Memory B cell (primary cell): ENCODE data around the gene SWAP70.

Experiments
- ATAC-seq: fragments of 150-1000 bp; cut with Tn5 transposase; 2 replicates; pipeline ENCODE4 v1.10.0; 2021; ENCODE audit warnings: low read depth, mild to moderate bottlenecking, moderate library complexity
- DNase-seq, 2 donors: peaks; one replicate each; pipeline ENCODE4 v3.0.0; 2022; ENCODE audit warnings: low spot score in 2 of 2
- H3K27ac Mint-ChIP-seq: one replicate; pipeline ENCODE4 v1.8.0; 2022; ENCODE audit warnings: mild to moderate bottlenecking, moderate library complexity, mixed read lengths
- H3K27me3 Mint-ChIP-seq: one replicate; pipeline ENCODE4 v1.8.0; 2022; ENCODE audit warnings: mixed read lengths
- H3K36me3 Mint-ChIP-seq: one replicate; pipeline ENCODE4 v1.8.0; 2022; ENCODE audit warnings: mild to moderate bottlenecking, mixed read lengths
- H3K4me1 Mint-ChIP-seq: one replicate; pipeline ENCODE4 v1.8.0; 2022; ENCODE audit warnings: mixed read lengths
- H3K4me3 Mint-ChIP-seq: one replicate; pipeline ENCODE4 v1.8.0; 2022; ENCODE audit warnings: mild to moderate bottlenecking, moderate library complexity, mixed read lengths
- H3K9me3 Mint-ChIP-seq: one replicate; pipeline ENCODE4 v1.8.0; 2022; ENCODE audit warnings: mixed read lengths

Gene SWAP70

DNA sequence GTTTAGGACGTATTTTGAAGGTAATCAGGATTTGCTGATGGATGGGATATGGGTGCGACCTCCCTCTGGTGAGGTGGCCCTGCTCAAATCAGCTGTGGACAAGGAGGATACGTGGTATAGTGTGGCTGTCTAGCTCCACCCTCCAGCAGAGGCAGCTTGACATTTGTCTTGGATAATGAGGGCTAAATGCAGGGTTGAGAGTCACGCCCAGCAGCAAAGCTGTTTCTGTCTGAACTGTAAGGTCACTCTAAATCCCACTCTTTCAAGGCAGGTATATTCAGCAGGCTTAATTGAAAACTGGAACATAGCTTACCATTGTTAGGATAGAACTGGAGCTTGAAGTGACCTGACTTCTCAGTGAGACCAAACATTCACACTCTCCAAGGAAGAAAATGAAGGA lies 98.7 kb downstream of the SWAP70 start:
- DNase-seq (no peak), ATAC-seq (no peak)
- H3K36me3 Mint-ChIP-seq, result peaks cover 6% of the 10 kb centered on the region
- H3K4me3 Mint-ChIP-seq, result no peak overlapping the region
- no peaks in the 10 kb centered on the region for H3K27me3 Mint-ChIP-seq
- peaks cover 51% of the 10 kb centered on the region for H3K4me1 Mint-ChIP-seq
- no peak overlapping the region for H3K27ac Mint-ChIP-seq
- H3K9me3 Mint-ChIP-seq, result no peaks in the 10 kb centered on the region

DNA sequence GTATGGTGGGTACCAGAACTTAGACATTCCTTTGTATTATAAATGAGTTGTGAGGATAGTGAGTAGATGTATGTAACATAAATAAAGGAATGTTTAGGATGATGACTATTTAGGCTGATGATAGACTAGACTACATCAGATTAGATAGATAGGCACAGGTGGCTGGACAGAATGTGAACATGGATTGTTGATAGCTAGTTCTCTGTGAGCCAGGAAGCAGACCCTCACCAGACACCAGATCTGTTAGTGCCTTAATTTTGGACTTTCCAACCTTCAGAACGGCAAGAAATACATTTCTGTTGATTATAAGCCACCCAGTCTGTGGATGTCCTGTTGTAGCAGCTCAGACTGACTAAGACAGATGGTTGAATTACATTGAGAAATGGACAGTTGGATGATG lies 99.4 kb downstream of the SWAP70 start:
- Mint-ChIP-seq H3K27ac (no peak overlapping the region), H3K9me3 (no peaks in the 10 kb centered on the region), H3K4me3 (no peak overlapping the region), H3K27me3 (no peaks in the 10 kb centered on the region), H3K4me1 (peaks cover 47% of the 10 kb centered on the region), H3K36me3 (peaks cover 6% of the 10 kb centered on the region)
- no peak for DNase-seq
- no peak for ATAC-seq

DNA sequence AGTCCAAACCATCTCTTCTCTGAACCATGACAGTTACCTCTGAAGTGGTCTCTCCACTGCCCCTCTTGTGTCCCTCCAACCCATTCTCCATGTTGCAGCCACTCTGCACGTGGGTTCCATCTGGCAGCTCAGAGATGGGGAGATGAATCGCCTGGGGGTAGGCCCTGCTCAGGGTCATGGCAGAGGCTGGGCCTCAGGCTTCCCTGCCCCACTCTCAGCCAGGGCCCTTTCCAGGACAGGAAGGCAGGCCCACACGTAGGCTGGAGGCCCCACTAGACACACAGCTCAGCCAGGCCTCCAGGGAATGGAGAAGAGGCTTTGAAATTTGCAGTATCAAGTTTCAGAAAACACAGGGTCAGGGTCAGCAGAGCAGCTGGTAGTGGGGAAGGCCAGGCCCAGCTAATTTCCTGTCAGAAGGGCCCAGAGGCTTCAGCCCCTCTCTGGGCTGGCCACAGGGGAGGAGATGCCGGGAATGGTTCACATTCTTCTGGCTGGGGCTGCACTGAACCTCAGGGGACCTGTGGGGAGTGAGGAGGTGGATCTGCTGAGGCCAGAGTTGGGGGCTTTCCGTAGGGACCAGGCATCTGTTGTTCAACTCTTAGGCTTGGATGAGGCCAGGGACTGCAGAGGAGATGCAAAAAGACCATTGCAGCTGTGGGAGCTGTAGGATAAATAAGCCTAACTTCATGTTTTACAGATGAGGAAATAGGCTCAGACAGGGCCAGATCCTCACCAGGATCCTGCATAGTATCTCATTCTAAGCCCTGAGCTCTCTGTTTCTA lies 101.6 kb downstream of the SWAP70 start:
- no peak for ATAC-seq
- Mint-ChIP-seq H3K36me3 (peaks cover 13% of the 10 kb centered on the region), H3K4me3 (no peak overlapping the region), H3K9me3 (no peaks in the 10 kb centered on the region), H3K27me3 (no peaks in the 10 kb centered on the region), H3K27ac (no peak overlapping the region), H3K4me1 (peaks cover 44% of the 10 kb centered on the region)
- DNase-seq, result no peak

DNA sequence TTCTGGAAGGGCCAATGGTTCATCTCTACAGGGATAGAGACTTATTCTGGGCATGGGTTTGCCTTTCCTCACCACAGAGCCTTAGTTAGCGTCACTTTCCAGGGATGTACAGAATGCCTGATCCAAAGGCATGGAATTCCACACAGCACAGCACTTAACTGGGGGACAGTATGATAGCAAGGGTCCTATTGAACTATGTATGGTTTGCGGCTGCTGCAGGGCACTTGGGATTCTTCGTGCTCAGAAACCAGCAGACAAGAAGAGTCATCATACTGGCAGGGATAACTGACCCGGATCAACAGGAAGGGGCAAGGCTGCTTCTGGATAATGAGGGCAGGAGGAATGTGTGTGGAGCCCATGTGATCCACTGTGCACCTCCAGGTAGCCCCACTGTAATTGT lies 105.7 kb downstream of the SWAP70 start:
- DNase-seq, result no peak
- Mint-ChIP-seq H3K36me3 (peaks cover 13% of the 10 kb centered on the region), H3K9me3 (no peaks in the 10 kb centered on the region), H3K4me3 (no peak overlapping the region), H3K4me1 (peaks cover 30% of the 10 kb centered on the region), H3K27me3 (no peaks in the 10 kb centered on the region), H3K27ac (no peak overlapping the region)
- ATAC-seq, result no peak

DNA sequence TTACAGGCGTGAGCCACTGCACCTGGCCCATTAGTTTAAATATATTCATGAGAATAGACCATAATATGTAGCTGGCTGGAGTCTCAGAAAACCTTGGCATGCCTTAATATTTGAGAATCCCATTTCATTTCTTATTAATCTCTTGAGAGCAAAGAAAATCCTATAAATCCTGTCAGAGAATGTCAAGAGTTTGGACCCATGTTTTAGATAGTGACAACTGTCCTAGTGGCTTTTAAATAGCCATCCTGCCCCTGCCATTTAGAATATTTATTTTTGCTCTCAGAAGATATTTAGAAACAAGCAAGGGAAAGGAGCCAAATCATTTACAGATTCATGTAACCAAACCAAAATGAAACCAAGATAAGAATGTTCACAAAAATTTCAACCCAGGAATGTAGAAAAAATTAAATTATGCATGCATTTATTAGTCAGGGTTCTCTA lies 107.2 kb downstream of the SWAP70 start:
- DNase-seq, result no peak
- H3K4me3 Mint-ChIP-seq, result no peak overlapping the region

DNA sequence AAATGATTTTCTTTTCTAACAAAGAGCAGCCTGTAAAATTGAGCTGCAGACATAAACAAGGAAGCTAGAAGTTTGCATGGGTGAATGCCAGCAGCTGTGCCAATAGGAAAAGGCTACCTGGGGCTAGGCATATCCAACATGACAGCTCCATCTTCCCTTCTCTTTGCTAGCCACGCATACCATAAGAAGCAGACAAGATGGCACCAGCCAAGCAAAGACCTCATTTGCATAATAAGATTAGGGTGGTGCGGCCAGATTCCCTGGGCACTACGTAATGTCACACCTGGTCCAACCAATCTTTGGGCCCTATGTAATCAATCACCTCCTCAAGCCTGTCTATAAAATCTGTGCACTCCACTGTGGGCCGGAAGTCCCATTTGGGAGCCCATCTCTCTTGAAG lies 108.3 kb downstream of the SWAP70 start:
- H3K27ac Mint-ChIP-seq, result no peak overlapping the region
- no peak overlapping the region for H3K4me3 Mint-ChIP-seq
- DNase-seq (no peak), ATAC-seq (no peak)
- H3K27me3 Mint-ChIP-seq, result no peaks in the 10 kb centered on the region
- H3K9me3 Mint-ChIP-seq, result no peaks in the 10 kb centered on the region
- H3K36me3 Mint-ChIP-seq, result peaks cover 14% of the 10 kb centered on the region
- H3K4me1 Mint-ChIP-seq, result peaks cover 15% of the 10 kb centered on the region

More for the DNA sequence above, 107.2 kb downstream of the SWAP70 start:
- ATAC-seq, result no peak
- Mint-ChIP-seq H3K27ac (no peak overlapping the region), H3K4me1 (peaks cover 21% of the 10 kb centered on the region), H3K27me3 (no peaks in the 10 kb centered on the region), H3K9me3 (no peaks in the 10 kb centered on the region), H3K36me3 (peaks cover 14% of the 10 kb centered on the region)

DNA sequence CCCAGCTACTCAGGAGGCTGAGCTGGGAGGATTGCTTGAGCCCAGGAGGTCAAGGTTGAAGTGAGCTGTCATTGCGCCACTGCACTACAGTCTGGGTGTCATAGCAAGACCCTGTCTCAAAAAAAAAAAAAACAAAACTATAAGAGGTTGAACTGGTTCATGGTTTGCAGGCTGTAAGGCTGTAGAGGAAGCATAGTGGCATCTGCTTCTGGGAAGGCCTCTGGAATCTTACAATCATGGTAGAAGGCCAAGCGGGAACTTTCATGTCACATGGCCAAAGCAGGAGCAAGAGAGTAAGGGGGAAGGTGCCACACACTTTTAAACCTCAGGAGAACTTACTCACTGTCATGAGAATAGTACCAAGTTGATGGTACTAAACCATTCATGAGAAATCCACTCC lies 109.6 kb downstream of the SWAP70 start:
- H3K4me3 Mint-ChIP-seq, result no peak overlapping the region
- H3K27ac Mint-ChIP-seq, result no peak overlapping the region
- H3K36me3 Mint-ChIP-seq, result peaks cover 13% of the 10 kb centered on the region
- DNase-seq (no peak), ATAC-seq (no peak)
- H3K9me3 Mint-ChIP-seq, result no peaks in the 10 kb centered on the region
- peaks cover 14% of the 10 kb centered on the region for H3K4me1 Mint-ChIP-seq
- H3K27me3 Mint-ChIP-seq, result no peaks in the 10 kb centered on the region

DNA sequence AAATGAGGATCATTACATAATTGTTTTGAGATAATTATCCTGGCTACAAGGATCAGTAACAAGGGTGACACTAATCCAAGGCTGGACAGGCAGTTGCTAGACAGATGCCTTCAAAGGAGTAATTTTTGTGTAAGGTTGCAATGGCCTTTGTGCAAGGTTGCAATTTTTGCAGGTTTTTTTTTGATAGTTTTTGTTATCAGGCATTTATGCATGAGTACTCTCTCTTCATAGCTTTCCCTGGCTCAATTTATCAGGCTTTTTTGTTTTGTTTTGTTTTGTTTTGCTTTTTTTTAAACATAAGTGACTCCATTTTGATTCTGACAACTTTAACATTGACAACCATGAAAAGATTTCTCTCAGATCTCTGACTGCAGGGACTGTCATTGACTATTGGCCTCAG lies 110.2 kb downstream of the SWAP70 start:
- Mint-ChIP-seq H3K9me3 (no peaks in the 10 kb centered on the region), H3K4me1 (peaks cover 12% of the 10 kb centered on the region), H3K36me3 (peaks cover 12% of the 10 kb centered on the region), H3K27ac (no peak overlapping the region), H3K4me3 (no peak overlapping the region), H3K27me3 (no peaks in the 10 kb centered on the region)
- no peak for DNase-seq
- ATAC-seq, result no peak

DNA sequence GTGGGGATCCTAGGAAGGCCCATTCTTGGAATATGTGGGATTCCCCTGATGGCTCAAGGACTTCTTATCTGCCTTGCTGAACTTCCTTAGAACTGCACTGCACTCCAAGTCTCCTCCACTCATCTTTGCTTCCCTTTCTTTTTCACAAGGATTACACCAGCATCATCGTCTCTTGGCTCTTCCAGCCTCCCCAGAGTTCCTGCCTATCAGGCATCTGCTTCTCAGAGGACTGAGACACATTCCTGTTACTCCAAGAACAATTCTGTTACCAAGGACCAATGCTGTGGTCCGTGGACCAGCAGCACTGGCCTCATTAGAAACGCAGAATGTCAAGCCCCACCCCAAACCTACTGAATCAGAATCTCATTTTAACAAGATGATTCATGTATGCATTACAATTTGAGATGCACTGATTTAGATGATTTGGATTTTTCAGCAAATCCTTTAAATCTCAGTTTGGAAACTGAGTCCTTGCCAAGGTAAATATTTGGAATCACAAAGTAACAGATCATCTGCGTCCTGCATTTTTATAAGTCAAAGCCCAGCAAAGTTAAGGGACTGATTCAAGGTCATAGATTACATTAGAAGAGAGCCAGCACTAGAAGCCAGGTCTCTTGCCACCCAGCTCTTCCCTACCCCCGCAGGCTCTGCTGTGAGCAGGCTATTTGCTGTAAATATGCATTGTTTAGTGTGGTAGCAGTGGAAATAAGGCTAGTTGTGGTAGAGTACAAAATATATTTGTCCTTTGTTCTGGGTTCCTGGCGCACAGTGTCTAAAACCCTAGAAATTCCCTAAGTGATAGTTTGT lies 110.9 kb downstream of the SWAP70 start:
- Mint-ChIP-seq H3K4me1 (peaks cover 9% of the 10 kb centered on the region), H3K36me3 (peaks cover 12% of the 10 kb centered on the region), H3K9me3 (no peaks in the 10 kb centered on the region), H3K27ac (no peak overlapping the region), H3K4me3 (no peak overlapping the region), H3K27me3 (no peaks in the 10 kb centered on the region)
- DNase-seq (no peak), ATAC-seq (no peak)

DNA sequence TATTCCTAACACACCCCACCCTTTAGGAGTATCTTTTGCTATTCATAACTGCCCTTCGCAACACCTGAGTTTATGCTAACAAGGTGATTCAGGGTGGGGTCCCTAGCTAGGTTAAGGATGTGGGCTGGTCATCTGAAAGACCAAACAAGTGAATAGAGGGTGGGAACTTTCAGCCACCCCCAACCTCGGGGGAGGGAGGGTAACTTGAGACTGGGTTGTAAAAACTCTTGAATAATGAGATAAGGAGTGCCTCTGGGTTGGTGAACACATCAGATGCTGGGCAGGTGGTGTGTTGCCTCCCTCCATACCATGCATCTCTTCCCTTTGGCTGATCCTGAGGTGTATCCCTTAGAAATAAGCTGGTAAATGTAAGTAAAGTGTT lies 111.5 kb downstream of the SWAP70 start:
- Mint-ChIP-seq H3K36me3 (peaks cover 14% of the 10 kb centered on the region), H3K4me3 (no peak overlapping the region), H3K9me3 (no peaks in the 10 kb centered on the region), H3K27me3 (no peaks in the 10 kb centered on the region), H3K27ac (no peak overlapping the region), H3K4me1 (peaks cover 9% of the 10 kb centered on the region)
- ATAC-seq, result no peak
- DNase-seq, result no peak

DNA sequence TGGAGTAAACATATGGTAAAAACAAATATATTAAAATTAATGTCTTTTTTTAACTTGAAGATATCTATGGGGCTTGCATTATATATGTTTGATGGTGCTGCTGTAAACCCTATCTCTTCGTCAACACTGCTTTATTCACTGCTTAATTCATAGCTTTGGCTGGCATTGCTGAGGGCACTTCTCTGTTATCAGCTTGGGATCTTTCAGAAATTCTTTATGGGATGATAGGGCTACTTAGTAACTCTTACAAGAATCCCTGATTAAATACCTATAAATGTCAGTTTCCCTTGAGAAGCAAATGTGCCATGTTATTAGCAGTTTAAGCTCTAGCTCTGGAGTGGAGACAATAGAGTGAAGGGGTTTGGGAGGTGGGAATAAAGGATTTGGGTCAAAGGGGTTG lies 112.3 kb downstream of the SWAP70 start:
- H3K36me3 Mint-ChIP-seq, result peaks cover 17% of the 10 kb centered on the region
- H3K4me1 Mint-ChIP-seq, result peaks cover 6% of the 10 kb centered on the region
- ATAC-seq, result no peak
- no peak overlapping the region for H3K4me3 Mint-ChIP-seq
- no peaks in the 10 kb centered on the region for H3K9me3 Mint-ChIP-seq
- no peak overlapping the region for H3K27ac Mint-ChIP-seq
- no peak for DNase-seq
- no peaks in the 10 kb centered on the region for H3K27me3 Mint-ChIP-seq

DNA sequence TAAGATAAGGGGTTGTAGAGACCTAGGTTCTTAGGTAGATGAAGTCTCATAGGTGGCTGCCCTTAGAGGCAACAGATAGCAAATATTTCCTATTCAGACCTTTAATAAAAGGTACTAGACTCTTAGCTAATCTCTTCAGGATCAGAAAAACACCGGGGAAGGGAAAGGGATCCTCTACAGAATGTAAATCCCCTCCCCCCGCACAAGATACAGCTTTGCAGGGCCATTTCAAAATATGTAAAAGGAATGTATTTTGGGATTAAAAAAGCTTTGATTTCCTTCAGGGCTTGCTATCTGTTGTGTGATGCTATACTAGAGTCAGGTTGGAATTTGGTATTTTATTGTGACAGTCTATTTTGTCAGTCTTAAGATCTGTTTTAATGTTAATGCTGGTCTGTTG lies 113.2 kb downstream of the SWAP70 start:
- ATAC-seq (no peak), DNase-seq (no peak)
- Mint-ChIP-seq H3K9me3 (no peaks in the 10 kb centered on the region), H3K36me3 (peaks cover 15% of the 10 kb centered on the region), H3K27ac (no peak overlapping the region), H3K27me3 (no peaks in the 10 kb centered on the region), H3K4me1 (peaks cover 6% of the 10 kb centered on the region), H3K4me3 (no peak overlapping the region)

DNA sequence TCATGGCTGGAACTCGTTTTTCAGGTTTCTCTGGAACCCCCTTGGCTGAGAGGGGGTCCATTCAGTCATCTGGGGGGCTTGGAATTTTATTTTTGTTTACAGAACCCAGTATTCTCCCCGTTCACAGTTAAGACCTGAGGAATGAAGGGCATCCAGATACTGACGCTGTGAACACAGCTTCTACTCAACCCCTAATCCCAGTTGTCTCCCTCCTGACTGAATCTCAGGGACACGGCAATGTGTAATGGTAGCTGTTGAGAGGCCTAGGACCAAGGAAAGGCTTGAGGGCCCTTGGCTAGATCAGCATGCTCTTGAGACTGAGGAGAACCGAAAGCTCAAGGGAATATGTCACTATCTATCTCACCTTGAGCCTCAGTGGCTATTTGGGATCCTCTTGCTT lies 113.6 kb downstream of the SWAP70 start:
- H3K4me3 Mint-ChIP-seq, result no peak overlapping the region
- no peaks in the 10 kb centered on the region for H3K9me3 Mint-ChIP-seq
- DNase-seq, result no peak
- peaks cover 15% of the 10 kb centered on the region for H3K36me3 Mint-ChIP-seq
- no peak overlapping the region for H3K27ac Mint-ChIP-seq
- H3K27me3 Mint-ChIP-seq, result no peaks in the 10 kb centered on the region
- peaks cover 6% of the 10 kb centered on the region for H3K4me1 Mint-ChIP-seq
- ATAC-seq, result no peak

DNA sequence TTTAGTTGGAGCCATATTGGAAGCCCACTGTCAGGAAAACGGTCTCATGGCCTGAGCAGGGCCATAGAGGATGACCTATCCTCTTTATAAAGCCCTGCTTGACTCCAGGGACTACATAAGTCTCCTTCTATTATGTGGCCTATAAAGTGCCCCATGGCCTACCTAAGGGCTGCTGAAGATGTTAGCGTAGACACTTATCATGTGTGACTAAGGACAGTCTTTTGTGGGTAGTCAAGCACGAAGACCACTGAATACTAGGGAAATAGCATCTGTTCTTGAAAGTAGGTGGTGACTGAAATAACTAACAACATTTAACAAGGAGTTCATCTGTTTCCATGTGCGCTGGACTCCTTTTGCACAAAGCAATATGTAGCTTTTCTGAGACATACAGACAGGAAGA lies 117.1 kb downstream of the SWAP70 start:
- H3K27me3 Mint-ChIP-seq, result no peaks in the 10 kb centered on the region
- H3K4me1 Mint-ChIP-seq, result no peaks in the 10 kb centered on the region
- no peak for DNase-seq
- peaks cover 14% of the 10 kb centered on the region for H3K36me3 Mint-ChIP-seq
- no peak for ATAC-seq
- no peak overlapping the region for H3K4me3 Mint-ChIP-seq
- H3K27ac Mint-ChIP-seq, result no peak overlapping the region
- no peaks in the 10 kb centered on the region for H3K9me3 Mint-ChIP-seq
